ENCODE data around the gene CAMK1D.
"Not testable (repeated sequence)": the region's sequence is repeated elsewhere in the genome, so short reads cannot be mapped to it uniquely, and the experiment has no call there.

The CAMK1D gene

DNA sequence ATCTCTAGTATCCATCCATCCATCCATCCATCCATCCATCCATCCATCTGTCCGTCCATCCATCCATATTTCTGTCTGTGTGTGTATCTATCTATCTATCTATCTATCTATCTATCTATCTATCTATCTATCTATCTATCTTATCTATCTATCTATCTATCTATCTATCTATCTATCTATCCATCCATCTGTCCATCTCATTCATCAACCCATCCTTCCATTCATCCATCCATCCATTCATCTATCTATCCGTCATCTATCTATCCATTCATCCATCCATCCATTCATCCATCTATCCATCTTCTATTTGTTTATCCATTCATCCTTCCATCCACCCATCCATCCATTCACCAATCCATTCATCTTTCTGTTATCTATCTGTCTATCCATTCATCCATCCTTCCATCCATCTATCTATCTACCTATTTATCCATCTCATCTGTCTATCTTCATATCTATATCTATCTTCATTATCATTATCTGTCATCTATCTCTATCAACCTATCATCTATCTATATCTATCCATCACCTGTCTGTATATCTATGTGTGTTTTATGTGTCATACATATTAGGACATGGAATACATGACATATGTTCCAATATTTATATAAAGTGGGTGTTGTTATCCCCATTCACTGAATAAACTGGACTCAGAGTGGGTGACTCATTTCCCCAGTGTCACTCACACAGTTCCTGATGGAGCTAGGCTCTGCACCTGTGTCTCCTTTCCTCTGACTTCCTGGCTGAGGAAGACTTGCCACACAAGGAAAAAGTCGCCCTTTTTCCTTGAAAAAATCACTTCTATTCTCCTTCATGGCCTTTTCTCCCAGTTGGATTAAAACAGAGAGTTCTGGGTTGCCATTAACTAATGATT is 452.1 kb downstream of the CAMK1D start:
- DNase-seq (ENCODE audit: low read depth) = no peak
- H3K4me3 ChIP-seq (ENCODE audit: low read depth, low read length) = no peak overlapping the region
- TF ChIP-seq, protein P1, sequence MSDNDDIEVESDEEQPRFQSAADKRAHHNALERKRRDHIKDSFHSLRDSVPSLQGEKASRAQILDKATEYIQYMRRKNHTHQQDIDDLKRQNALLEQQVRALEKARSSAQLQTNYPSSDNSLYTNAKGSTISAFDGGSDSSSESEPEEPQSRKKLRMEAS (IDR thresholded peaks at IDR 0.05; ENCODE audit: low read depth, low read length) = no peak
- TF ChIP-seq, protein P2, sequence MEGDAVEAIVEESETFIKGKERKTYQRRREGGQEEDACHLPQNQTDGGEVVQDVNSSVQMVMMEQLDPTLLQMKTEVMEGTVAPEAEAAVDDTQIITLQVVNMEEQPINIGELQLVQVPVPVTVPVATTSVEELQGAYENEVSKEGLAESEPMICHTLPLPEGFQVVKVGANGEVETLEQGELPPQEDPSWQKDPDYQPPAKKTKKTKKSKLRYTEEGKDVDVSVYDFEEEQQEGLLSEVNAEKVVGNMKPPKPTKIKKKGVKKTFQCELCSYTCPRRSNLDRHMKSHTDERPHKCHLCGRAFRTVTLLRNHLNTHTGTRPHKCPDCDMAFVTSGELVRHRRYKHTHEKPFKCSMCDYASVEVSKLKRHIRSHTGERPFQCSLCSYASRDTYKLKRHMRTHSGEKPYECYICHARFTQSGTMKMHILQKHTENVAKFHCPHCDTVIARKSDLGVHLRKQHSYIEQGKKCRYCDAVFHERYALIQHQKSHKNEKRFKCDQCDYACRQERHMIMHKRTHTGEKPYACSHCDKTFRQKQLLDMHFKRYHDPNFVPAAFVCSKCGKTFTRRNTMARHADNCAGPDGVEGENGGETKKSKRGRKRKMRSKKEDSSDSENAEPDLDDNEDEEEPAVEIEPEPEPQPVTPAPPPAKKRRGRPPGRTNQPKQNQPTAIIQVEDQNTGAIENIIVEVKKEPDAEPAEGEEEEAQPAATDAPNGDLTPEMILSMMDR (IDR thresholded peaks at IDR 0.05; ENCODE audit: low read depth, low read length) = no peak

DNA sequence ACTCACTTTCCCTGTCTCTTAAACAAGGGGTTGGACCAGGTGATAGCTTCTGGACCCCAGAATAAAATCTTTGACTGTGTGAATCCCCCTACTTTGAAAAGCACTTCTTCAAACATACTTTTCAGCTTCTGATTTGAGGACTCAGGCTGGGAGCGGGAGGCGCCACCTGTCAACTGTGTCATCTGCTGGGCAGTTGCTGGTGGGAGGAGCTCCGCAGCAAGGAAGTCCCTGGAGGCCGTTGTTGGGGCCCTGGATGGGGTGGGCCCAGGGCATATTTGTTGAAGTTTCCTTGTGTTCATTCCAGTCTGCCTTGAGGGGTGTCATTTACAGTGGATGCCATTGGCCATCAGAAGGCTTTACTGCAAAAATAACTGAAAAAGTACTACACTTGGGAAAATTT is 454.4 kb downstream of the CAMK1D start:
- TF ChIP-seq, protein P2 (IDR thresholded peaks at IDR 0.05; ENCODE audit: low read depth, low read length) = no peak
- TF ChIP-seq POLR2A (IDR thresholded peaks at IDR 0.05; ENCODE audit: extremely low read depth, insufficient read length) = no peak
- TF ChIP-seq MYC (IDR thresholded peaks at IDR 0.05; ENCODE audit: low read depth, low read length) = no peak

DNA sequence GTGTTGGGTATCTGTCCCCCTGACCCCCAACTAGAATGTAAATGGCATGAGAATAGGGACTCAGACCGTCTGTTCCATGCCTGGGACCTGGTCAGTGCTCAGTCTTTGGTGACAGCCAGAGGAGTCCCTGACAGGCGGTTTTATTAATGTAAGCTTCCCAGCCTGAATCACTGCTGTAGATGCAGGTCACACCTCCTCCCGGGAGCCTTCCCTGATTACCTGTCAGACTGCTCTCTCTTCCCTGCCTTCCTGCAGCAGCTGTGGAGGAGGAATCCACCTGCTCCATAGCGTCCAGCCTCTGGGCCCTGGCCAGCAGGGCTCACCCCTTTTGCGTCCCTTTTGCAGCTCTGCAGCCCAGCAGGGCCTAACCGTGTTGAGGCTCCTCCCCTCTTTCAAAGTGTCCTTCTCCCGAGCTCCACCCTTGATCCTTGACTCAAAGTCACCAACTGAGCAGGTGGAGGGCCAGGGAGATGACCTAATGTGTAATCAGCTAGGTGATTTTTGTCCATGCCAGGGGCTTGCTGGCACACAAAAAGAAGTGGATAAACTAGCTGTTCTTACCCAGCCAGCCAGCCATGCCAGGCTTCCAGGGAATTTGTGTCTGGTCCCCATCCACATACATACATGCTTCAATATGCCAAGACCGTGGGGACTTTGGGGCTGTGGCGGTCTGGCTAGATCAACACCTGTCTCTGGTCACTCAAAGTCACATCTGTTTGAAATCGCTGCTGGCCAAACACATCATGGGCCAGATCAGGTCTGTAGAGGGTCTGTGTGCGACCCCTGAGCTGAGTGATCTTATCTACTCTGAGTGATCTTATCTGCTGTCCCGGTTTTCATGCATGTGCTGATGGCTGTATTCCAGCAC is 457.1 kb downstream of the CAMK1D start:
- no peak for DNase-seq (ENCODE audit: low read depth)
- no peak overlapping the region for H3K4me3 ChIP-seq (ENCODE audit: low read depth, low read length)
- TF ChIP-seq, protein P2 (IDR thresholded peaks at IDR 0.05; ENCODE audit: low read depth, low read length) = no peak
- TF ChIP-seq, protein P1 (IDR thresholded peaks at IDR 0.05; ENCODE audit: low read depth, low read length) = no peak
- TF ChIP-seq POLR2A (IDR thresholded peaks at IDR 0.05; ENCODE audit: extremely low read depth, insufficient read length) = no peak
- no peak for TF ChIP-seq MYC (IDR thresholded peaks at IDR 0.05; ENCODE audit: low read depth, low read length)

More for the DNA sequence above, 454.4 kb downstream of the CAMK1D start:
- peak; percentile 16 for DNase-seq (ENCODE audit: low read depth)
- no peak overlapping the region for H3K4me3 ChIP-seq (ENCODE audit: low read depth, low read length)

DNA sequence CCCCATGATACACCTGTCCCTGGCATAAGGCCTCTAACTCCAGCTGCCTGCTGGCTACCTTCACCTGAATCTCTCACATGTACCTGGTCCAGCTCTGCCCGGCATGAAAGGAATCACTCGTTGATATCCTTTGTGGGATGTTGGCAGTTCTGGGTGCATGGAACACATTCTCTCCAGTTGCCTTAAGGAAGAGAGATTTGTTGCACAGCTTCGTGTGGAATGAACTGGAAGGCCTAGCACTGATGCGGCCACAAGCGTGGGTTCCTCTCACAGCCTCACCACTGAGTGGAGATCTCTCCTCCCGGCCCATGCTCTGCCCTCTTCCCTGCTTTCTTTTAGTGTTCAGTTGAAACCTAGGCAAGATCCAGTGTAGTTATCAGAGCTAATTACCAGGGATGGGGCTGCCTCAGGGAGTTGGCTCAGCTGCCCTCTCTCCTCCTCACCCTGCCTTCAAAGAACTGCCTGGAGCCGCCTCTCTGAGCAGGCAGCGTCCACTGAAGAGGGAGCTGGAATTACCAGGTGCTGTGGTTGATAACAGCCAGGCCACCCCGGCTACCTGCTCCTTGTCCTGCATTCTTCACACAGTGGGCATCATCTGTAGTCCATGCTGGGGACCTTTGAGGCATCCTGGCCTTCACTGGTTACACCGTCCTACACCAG is 457.9 kb downstream of the CAMK1D start:
- no peak for DNase-seq (ENCODE audit: low read depth)
- TF ChIP-seq, protein P2 (IDR thresholded peaks at IDR 0.05; ENCODE audit: low read depth, low read length) = no peak
- TF ChIP-seq MYC (IDR thresholded peaks at IDR 0.05; ENCODE audit: low read depth, low read length) (no peak), POLR2A (IDR thresholded peaks at IDR 0.05; ENCODE audit: extremely low read depth, insufficient read length) (no peak)
- TF ChIP-seq, protein P1 (IDR thresholded peaks at IDR 0.05; ENCODE audit: low read depth, low read length) = no peak

DNA sequence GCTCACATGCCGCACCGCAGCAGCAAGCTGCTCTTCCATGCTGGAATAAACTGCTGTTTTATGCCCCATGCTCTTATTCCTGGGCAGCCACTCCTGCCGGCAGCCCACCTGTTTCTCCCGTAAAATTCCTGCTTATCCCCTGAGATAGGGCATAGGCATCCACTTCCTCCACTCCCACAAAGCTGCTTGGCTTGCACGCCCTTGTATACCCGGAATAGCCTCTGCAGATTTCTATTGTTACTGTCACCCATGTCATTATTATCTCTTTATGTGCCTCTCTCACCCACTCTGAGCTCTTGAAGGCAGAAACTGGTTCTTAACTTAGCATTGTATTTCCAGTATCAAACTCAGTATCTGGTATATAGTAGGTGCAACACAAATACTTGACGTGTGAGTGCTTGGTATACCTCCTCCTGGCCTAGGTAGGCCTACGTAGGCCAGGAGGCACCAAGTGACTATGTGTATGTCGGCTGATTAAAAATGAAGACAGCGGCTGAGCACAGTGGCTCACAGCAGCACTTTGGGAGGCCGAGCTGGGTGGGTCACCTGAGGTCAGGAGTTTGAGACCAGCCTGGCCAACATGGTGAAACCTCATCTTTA is 458.8 kb downstream of the CAMK1D start:
- no peak for DNase-seq (ENCODE audit: low read depth)
- TF ChIP-seq, protein P2 (IDR thresholded peaks at IDR 0.05; ENCODE audit: low read depth, low read length) = no peak
- no peak for TF ChIP-seq MYC (IDR thresholded peaks at IDR 0.05; ENCODE audit: low read depth, low read length)
- TF ChIP-seq, protein P1 (IDR thresholded peaks at IDR 0.05; ENCODE audit: low read depth, low read length) = no peak
- TF ChIP-seq POLR2A (IDR thresholded peaks at IDR 0.05; ENCODE audit: extremely low read depth, insufficient read length) = no peak
- no peak overlapping the region for H3K4me3 ChIP-seq (ENCODE audit: low read depth, low read length)

More for the DNA sequence above, 457.9 kb downstream of the CAMK1D start:
- no peak overlapping the region for H3K4me3 ChIP-seq (ENCODE audit: low read depth, low read length)

DNA sequence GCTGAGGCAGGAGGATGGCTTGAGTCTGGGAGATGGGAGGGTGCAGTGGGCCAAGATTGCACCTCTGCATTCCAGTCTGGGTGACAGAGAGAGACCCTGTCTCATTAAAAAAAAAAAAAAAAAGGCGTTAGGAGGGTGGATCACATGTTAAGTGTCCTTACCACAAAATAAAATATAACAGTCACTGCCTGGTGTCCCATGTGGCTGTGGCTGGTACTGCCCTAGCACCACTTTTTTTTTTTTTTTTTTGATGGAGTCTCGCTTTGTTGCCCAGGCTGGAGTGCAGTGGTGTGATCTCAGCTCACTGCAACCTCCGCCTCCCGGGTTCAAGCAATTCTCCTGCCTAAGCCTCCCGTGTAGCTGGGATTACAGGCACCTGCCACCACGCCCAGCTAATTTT is 460.7 kb downstream of the CAMK1D start:
- not testable (repeated sequence) for H3K4me3 ChIP-seq (ENCODE audit: low read depth, low read length); DNase-seq (ENCODE audit: low read depth)

All from NB4 (cell line).